GM19025 (cell line): ENCODE data around the gene C22orf31.

Source experiments
- ATAC-seq: cut with Tn5 transposase; IDR thresholded peaks from one replicate; pipeline ENCODE4 v1.9.1; 2021; ENCODE audit warnings: mild to moderate bottlenecking, low read depth, moderate library complexity; ENCODE audit not compliant: unreplicated experiment

Gene C22orf31

DNA sequence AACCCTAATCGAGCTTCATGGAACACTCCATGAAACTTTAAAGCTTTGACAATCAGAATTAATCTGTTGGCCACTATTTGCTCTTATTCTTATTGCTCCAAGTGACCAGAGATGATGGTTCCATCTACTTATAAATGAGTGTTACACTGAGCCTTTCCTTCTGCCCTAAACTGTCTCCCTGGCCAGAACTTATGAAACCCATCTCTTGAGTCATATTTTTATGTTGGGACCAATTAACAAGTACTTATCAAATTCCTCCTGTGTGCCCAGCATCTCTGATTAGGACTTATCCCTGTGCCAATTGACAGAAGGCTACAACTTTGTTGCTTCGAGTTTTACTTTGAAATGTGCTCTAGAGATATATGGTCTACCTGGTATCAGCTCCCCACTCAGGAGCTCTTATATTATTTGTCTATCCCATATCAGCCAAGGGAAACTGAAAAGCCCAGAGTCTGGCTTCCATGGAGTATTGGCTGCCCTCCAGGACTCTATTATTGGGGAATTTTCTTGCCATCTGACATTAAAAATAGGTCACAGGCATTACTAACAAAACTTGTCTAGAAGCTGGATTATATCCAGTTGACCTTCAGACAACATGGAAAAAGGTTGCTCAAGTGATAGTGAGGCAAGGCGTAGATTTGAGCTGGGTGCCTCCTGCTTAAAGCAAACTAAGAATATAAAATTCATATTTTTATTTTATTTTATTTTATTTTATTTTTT lies 20.0 kb upstream of the C22orf31 start:
- ATAC-seq, result no peak

DNA sequence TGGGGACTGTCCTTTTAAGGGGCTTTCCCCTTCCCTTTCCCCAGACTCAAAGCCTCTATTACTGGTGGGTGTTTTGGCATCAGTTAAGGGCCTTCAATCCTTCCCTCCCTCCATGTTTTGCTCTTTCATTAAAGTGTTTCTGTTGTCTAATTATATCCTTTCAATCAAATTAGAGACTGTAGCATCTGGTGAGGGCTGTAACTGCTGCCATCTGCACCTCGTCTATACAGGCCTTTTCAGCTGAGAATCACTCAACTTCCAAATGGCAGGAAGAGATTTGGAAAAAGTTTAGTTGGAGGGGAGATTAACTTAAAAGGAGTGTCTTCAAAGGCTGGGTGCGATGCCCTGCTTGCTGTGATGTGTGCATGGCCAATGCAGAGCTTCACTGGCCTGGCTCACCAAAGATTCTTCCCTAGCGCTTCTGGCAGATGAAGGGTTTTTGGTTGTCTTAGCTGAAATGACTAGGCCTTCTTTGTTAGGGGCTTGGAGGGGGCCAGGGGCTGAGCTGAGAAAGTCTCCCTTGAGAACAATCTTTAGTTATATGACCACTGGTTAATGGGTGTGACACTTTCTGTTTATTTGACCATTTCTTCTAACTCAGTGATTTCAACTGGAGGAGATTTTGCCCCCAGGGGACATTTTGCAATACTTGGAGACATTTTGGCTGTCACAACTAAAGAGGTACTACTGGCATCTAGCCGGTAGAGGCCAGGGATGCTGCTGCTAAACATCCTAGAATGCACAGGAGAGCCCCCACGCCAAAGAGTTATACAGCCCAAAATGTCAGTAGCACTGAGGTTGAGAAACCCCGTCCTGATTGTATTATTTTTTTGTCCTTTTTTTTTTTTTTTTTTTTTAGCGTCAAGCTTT lies 18.7 kb upstream of the C22orf31 start:
- no peak for ATAC-seq

DNA sequence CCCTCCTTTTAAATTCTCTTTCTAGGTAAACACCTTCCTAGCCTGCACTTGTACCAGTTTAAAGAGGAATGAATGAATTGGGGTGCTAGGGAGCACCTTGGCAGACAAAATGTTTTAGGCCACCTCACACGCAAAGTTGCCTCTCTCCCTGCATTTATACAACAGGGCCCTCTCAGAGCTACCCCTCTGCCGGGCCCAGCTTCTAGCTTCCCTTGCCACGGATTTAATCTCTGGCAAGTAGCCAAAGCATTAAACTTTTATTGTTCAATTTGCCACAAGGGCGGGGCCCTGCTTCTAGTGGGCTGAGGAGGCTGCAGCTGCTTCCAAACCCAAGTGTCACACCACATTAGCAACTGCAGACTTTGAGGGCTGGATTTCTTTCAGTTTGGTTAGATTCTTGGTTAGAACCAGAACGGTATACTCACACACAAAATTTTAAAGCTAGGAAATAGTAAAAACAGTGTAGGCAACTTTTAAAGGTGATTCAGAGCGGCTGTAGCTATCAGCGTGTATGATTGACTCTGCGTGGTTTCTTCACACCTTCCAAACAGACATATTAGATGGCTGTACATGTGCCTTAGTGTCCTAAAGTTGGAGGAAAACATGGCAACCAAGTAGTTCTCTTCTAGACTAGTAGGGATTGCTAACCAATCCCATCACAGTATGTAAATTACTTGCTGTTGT lies 17.7 kb upstream of the C22orf31 start:
- ATAC-seq, result no peak

DNA sequence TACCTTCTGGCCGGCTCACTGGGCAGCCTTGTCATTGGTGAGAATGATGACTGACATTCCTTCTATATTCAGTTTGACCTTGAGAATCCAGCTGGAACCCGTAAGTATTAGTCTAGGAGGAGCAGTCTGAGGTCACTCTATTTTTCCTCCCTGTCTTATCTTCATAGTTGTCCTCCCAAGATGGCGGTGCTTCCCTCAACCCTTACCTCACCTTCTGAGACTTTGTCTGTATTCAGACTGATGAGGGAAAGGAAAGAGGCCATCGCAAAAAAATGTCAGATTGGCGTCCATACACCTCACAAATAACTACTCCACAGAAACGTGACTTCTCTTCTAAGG lies 17.2 kb upstream of the C22orf31 start:
- no peak for ATAC-seq

DNA sequence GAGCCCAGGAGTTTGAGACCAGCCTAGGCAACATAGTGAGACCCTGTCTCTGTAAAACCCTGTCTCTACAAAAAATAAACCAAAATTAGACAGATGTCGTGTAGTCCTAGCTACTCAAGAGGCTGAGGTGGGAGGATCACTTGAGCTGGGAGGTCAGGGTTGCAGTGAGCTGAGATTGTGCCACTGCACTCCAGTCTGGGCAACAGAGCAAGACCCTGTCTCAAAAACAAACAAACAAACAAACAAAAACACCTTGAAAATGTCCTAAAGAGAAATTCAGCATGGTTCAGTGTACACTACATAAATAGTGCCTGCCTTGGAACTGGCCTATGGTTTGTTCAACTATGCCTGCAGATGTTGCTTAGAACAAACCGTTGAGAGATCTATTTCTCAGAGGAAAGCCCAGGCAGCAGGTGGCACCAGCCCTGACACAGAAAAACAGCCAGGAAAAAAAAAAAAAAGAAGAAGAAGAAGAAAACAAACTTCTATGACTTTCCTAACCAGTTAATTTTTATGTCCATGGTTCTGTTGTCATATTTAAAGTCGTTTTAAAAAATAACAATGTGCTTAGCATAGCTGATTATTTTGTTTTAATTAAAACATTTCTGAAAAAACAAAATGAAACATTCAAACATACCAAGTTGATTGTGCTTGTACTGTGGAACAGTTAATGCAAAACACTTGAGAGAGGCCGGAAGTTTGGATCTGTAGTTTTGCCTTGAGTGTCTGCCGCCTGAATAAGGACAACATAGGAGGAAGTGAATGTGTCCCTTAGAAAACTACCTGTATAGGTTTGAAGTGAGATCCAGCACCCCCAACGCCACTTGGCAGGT lies 16.6 kb upstream of the C22orf31 start:
- no peak for ATAC-seq

DNA sequence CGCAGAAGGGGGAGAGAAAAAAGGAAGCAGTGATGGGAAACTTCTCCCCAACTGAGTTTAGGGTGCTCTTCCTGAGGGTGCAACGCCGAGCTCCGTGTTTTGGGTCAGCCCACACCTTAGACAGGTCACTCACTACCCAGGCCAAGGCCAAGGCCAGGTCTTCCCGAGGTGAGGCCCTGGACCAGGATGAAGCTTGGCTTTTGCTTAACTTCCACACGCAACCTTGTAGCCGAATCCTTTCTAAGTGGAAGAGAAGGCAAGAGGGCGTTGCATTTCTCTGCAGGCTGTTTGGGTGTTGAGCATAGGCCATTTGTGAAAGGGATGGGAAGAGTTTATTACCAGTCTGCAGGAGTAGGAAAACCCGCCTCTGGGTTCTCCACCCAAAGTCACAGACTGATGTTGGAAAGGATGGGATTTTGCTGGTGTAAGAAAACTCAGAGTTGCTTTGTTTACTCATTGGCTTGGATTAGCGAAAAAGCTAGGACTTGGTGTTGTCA lies 12.7 kb upstream of the C22orf31 start:
- no peak for ATAC-seq

DNA sequence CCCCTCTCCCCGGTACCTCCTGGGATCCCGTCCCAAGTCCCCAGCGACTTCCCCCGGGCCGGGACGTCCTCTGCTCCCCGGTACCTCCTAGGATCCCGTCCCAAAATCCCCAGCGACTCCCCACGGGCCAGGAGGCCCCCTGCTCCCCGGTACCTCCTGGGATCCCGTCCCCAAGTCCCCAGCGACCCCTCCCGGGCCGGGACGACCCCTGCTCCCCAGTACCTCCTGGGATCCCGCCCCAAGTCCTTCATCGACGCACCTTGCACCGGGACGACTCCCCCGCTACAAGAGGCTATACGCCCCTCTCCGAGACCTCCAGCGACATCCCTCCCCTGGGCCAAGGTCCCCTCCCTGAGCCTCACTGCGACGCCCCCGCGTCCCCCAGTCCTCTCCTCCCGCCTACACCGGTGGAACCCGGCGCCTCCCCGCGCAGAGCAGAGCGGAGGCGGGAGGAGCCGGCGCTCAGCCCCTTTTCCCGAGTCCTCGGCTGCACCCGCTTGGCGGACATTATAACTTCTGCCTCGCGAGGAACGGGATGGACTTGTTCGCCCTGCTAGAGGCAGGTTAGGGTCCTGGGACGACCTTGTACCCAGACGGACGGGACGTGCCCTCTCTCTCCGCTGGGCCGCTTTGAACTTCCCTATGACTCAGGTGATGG lies 12.1 kb upstream of the C22orf31 start:
- no peak for ATAC-seq

DNA sequence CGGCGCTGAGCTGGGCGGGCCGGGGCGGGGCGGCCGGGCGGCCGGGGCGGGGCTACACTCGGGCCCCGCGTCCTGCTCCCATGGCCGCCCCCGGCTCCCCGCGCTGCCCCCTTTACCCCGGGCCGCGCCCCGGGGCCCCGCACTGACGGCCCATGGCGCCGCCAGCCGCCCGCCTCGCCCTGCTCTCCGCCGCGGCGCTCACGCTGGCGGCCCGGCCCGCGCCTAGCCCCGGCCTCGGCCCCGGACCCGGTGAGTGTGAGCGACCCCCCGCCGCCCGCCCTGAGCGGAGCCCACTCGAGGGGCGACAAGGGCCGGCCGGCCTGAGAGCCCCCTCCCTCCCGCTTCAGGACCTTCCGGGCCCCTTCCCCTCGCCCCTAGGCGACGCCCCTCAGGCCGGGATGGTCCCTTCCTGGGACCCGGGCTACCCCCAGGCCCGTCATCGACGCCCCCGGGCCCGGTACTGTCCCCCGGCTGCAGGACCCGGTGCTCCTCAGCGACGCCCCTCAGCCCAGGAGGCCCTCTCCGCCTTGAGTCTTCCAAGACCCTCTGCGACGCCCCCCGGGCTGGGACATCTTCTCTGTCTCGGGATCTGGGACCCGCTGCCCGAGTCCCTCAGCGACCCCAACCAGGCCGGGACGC lies 11.5 kb upstream of the C22orf31 start, which contains the start of gene KREMEN1:
KREMEN1 (plus strand) TSS at position 57 of the 639 bp plus-strand sequence; CDS start at position 153, 96 bp downstream.
- ATAC-seq, result no peak

DNA sequence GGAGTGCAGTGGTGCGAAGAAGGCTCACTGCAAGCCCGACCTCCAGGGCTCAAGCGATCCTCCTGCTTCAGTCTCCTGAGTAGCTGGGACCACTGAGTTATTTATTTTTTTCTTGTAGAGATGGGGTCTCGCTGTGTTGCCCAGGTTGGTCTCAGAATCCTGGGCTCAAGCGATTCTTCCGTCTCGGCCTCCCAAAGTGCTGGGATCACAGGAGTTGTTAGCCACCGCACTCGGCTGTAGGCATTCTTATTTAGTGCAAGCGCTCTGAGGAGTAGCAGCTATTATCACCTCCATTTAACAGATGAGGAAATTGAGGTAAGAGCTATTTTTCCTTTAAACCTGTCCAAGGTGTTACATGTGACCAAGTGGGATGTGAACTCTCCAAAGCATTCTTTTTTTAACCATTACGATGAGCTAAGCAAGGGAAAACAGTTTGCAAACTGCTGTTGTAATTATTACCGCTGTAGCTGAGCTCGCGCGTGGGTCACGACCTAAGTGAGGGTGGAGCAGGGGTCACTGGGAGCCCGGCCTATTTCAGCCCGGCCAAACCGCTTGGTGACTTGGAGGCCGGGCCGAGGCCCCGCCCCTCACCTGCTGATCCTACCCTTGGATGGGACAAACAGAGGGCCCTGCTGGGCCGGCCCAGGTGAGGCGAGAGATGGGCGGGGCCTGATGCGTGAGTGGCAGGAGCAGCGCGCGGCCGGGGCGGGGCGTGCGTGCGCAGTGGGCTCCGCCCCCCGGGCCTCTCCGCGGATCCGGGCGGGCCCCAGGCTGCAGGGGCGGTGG lies 10.8 kb upstream of the C22orf31 start:
- ATAC-seq, result peak; percentile 85

DNA sequence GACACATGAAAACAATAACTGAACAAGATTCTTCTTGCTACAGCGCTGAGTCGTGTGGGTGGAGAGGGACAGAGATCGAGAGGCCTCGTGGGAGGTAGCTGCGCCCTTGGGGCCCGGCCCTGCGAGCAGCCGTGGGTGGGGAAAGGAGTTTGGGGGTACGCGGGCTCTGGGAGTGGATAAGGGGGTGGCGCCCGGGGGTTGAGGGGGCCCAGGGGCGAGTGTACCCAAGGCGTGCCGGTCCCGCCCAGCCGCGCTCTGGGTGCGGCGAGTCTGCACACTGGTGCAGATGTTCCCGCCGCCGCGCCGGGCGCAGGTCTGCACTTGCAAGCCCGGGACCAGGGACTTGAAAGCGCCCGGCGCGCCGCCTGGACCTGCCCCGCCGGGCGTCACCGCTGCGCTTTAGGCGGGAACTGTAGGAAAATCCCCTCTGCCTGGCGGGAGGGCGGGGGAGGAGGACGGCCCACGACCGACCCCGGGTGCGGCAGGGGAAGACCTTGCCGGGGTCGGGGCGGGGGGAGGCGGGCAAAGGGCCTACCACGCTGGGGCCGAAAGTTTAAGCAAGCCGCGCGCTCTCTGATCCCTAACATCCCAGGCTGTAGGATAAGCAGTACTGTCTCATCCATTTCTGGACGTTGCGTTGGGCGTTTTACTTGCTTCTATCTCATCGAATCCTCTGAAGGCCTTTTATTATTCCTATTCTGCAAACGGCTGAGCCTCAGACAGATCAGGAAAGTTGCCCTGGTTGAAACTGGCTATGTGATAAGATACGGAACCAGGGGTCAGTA lies 9.8 kb upstream of the C22orf31 start:
- no peak for ATAC-seq

DNA sequence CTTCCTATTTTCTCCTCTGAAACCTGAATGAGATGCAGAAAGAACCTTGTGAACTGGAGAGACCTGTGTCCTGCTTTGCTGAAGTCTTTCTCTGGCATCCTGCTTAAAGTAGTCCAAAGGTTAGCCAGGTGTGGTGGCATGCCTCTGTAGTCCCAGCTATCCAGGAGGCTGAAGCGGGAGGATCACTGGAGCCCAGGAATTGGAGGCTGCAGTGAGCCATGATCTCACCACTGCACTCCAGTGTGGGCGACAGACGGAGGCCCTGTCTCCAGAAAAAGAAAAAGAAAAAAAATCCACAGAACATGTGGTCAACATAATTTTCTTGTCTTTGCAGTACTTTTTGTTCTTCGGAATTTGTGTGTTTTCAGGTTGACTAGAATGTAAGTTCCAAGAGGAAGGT lies 8.9 kb upstream of the C22orf31 start:
- no peak for ATAC-seq

DNA sequence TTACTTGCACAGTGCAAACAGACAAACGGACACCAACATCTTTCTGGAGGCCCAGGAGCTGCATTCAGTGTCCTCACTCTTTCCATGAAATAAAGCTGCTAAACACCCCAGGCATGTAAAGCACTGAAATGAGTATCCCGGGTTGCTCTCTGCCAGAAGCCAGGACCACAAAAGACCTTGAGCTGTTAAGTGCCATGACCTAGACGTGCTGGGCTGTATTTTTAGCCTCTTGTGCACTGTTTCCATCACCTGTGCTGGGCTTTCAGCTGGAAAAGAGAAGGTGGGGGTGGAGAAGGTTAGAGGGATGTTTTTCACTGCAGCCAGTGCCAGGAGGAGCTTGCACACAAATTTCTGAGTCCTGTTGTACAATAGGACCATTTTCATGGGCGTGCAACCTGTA lies 7.8 kb upstream of the C22orf31 start:
- ATAC-seq, result no peak

DNA sequence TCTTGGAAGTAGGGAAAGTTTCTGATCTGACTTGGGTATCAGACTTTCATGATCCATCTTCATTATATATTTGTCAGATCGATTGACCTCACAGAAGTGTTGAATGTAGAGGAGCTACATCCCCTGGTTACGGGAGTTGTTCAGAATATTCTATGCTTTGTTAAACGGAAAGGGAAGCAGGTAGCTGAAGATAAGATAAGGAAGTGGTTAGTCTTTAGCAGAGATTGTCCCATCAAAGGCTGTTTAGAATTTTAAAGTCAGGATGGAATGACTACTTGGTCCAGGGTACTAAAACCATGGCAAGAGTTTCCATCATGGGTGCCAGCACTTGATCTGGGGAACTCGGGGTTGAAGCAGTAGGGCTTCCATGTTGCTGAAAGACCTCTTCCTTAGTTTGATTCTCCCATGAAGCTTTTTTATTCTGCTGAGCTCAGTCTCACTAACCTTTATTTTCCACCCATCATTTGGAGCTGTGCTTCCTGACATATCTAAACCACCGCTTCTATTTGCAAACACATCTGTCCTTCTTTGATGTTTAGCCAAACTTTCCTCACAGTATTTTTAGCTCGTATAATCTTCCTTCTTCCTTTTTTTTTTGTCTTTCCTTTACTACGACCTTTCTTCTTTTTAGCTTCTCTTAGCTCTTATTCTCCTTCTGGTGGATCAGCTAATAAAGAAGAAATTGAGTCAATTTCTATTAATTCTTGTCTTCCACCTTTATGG lies 4.0 kb upstream of the C22orf31 start:
- no peak for ATAC-seq

DNA sequence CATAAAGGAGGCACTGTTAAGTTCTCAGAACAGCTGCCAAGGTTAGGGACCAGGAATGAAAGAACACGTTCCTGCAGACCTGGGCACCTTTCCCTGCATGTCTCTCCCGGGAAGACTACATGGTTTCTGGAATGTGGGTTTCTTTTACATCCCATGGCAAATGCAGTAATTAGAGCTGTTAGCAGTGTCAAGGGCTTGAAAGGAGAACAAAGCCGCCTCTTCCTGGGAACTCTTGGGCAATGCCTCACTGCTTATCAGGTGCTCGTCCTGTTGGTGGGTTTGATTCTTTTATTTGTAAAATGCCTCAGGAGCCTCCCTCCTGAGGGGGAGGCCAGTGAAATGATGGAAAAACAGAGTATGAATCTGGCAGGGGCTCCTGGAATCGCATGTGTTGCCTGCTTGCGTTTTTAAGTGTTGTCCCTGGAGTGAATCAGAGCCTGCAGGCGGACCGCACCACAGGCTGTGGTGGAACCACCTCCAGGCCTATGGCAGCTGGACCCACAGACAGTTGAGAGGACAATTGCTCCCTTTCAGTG lies 723 bp upstream of the C22orf31 start:
- ATAC-seq, result no peak

DNA sequence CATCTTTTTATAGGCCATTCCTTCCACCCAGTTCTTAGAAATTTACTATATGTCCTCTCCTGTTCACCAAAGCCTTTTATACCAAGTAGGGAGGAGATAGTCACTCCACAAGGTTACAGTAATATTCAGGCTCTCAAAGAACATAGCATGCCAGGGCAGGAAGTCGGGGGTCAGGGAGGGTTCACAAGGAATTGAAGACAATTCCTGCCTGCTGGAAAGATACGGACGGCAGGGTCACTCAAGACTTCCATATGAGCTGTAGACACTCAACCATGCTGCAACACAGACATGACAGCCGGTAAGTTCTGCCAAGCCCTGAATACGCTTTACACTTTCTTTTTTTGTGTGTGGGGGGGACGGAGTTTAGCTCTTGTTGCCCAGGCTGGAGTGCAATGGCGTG lies 700 bp downstream of the C22orf31 start:
- ATAC-seq, result no peak

DNA sequence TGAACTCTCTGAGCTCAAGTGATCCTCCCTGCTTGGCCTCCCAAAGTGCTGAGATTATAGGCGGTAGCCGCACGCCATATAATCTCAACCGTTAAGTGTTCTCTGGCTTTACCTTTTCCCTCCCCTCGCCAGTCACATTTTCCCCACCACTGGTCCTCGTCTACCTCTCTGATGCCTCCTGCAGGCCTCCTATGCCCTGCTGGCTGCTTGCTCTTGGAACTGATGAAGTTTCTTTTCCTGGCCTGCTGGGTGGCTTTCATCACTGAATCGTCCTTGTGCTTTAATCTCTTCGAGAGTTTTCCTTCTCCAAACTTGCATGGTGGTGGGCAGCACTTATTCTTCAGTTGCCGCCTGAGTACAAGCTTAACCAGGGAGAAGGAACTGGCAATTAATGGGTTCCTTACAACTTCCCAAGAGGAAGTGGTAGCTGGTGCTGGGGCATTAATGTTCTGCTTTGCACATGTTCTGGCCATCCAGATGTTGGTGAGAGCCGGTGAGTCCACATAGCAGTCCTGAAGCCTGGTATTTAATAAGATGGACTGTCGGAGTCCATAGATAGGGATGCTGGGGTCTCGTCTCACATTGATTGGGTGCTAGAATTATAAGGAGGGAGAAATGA lies 1.3 kb downstream of the C22orf31 start:
- ATAC-seq, result no peak
